OCI-LY1 (cell line): Measurements from ENCODE around the gene POLL.
"Not testable (repeated sequence)": the region's sequence is repeated elsewhere in the genome, so short reads cannot be mapped to it uniquely, and the experiment has no call there.

Experiments used
- H2AFZ ChIP-seq: fragments of 200-600 bp; sonication (generic), shearing (Covaris generic); 2 replicates; pipeline ENCODE4 v1.6.0; 2014; ENCODE audit warnings: antibody characterized with exemption, mild to moderate bottlenecking, low read length
- H3F3A ChIP-seq: fragments of 200-600 bp; sonication (generic), shearing (Covaris generic); 2 replicates; pipeline ENCODE4 v1.6.0; 2014; ENCODE audit warnings: mild to moderate bottlenecking, antibody characterized with exemption, low read length, moderate library complexity; ENCODE audit not compliant: insufficient read depth
- H3K27ac ChIP-seq: fragments of 200-600 bp; sonication (generic); 2 replicates; pipeline ENCODE4 v1.5.1; 2014; ENCODE audit warnings: low read length, mixed run types, mild to moderate bottlenecking, low read depth; ENCODE audit not compliant: poor library complexity, severe bottlenecking
- H3K27me3 ChIP-seq: fragments of 200-600 bp; sonication (generic); 2 replicates; pipeline ENCODE4 v1.6.0; 2014; ENCODE audit warnings: antibody characterized with exemption, mild to moderate bottlenecking, low read length, moderate library complexity; ENCODE audit not compliant: insufficient read depth
- H3K36me3 ChIP-seq: fragments of 200-600 bp; sonication (generic); 2 replicates; pipeline ENCODE4 v1.6.1; 2014; ENCODE audit warnings: mild to moderate bottlenecking, antibody characterized with exemption, low read length, moderate library complexity, mixed read lengths; ENCODE audit not compliant: insufficient read depth
- H3K4me1 ChIP-seq: fragments of 200-600 bp; sonication (generic); 2 replicates; pipeline ENCODE4 v1.5.1; 2014; ENCODE audit warnings: mild to moderate bottlenecking, low read length, moderate library complexity; ENCODE audit not compliant: insufficient read depth, severe bottlenecking
- H3K4me2 ChIP-seq: fragments of 200-600 bp; sonication (generic), shearing (Covaris generic); 2 replicates; pipeline ENCODE4 v1.6.1; 2014; ENCODE audit warnings: low read length
- H3K4me3 ChIP-seq: fragments of 200-600 bp; sonication (generic); 2 replicates; pipeline ENCODE4 v1.5.1; 2014; ENCODE audit warnings: low read length, low read depth, mild to moderate bottlenecking, mixed read lengths; ENCODE audit not compliant: poor library complexity, severe bottlenecking
- H3K79me2 ChIP-seq: fragments of 200-600 bp; shearing (Covaris generic); 2 replicates; pipeline ENCODE4 v1.6.1; 2016; ENCODE audit warnings: mixed run types, low read length, mixed read lengths; ENCODE audit not compliant: insufficient read depth
- H3K9ac ChIP-seq: fragments of 200-600 bp; sonication (generic), shearing (Covaris generic); 2 replicates; pipeline ENCODE4 v1.6.1; 2014; ENCODE audit warnings: mild to moderate bottlenecking, low read length, mixed read lengths
- H3K9me2 ChIP-seq: fragments of 200-600 bp; sonication (generic), shearing (Covaris generic); 2 replicates; pipeline ENCODE4 v1.6.1; 2014; ENCODE audit warnings: low read depth, mild to moderate bottlenecking, low read length, mixed read lengths
- H3K9me3 ChIP-seq: fragments of 200-600 bp; shearing (Covaris generic); 2 replicates; pipeline ENCODE4 v1.6.1; 2014; ENCODE audit warnings: low read length, mixed read lengths
- H4K20me1 ChIP-seq: fragments of 200-600 bp; sonication (generic), shearing (Covaris generic); 2 replicates; pipeline ENCODE4 v1.6.0; 2016; ENCODE audit warnings: mild to moderate bottlenecking, low read length; ENCODE audit not compliant: insufficient read depth
- CTCF ChIP-seq: fragments of 200-600 bp; sonication (generic), shearing (Covaris generic); IDR thresholded peaks from 2 replicates; pipeline ENCODE4 v1.5.1; 2017; ENCODE audit warnings: mild to moderate bottlenecking, antibody characterized with exemption, low read length, moderate library complexity, mixed read lengths
- EZH2 ChIP-seq: fragments of 200-600 bp; sonication (generic), shearing (Covaris generic); IDR thresholded peaks from 2 replicates; pipeline ENCODE4 v1.8.0; 2017; ENCODE audit warnings: borderline replicate concordance, mixed run types, mild to moderate bottlenecking, antibody characterized with exemption, low read length, moderate library complexity, mixed read lengths

The POLL gene

GRCh38 chr10:101595591-101596433, 7.8 kb upstream of the POLL start:
- Histone ChIP-seq H3K27me3 (no peaks in the 10 kb centered on the region), H3K4me3 (no peak overlapping the region), H2AFZ (no peak overlapping the region), H4K20me1 (no peaks in the 10 kb centered on the region), H3K79me2 (no peaks in the 10 kb centered on the region), H3K36me3 (no peaks in the 10 kb centered on the region), H3K4me1 (no peaks in the 10 kb centered on the region), H3K9ac (no peak overlapping the region), H3K9me3 (no peaks in the 10 kb centered on the region), H3K4me2 (no peak overlapping the region), H3K27ac (no peak overlapping the region), H3K9me2 (no peaks in the 10 kb centered on the region), H3F3A (no peaks in the 10 kb centered on the region)
- no peak for TF ChIP-seq CTCF
- TF ChIP-seq EZH2 = no peak

GRCh38 chr10:101593331-101593730, 5.3 kb upstream of the POLL start:
- H3K4me3 ChIP-seq, H3F3A ChIP-seq, H4K20me1 ChIP-seq, H3K9me3 ChIP-seq, H3K79me2 ChIP-seq, H3K4me2 ChIP-seq, H2AFZ ChIP-seq, H3K4me1 ChIP-seq, H3K36me3 ChIP-seq, H3K9me2 ChIP-seq, H3K27me3 ChIP-seq, H3K9ac ChIP-seq, H3K27ac ChIP-seq: not testable (repeated sequence)

- Histone ChIP-seq H3K9me2 (no peaks in the 10 kb centered on the region), H2AFZ (no peak overlapping the region), H3K4me3 (peak overlapping the region; percentile 81), H3K27ac (no peak overlapping the region), H3K27me3 (no peaks in the 10 kb centered on the region), H4K20me1 (no peaks in the 10 kb centered on the region), H3K4me1 (peaks cover 17% of the 10 kb centered on the region), H3K79me2 (no peaks in the 10 kb centered on the region), H3K4me2 (peak overlapping the region; percentile 72), H3F3A (no peaks in the 10 kb centered on the region), H3K36me3 (peaks cover 4% of the 10 kb centered on the region; the same call in 1 of the 2 replicates), H3K9ac (peak overlapping the region; percentile 77; the same call in 1 of the 2 replicates), H3K9me3 (no peaks in the 10 kb centered on the region)
- no peak for TF ChIP-seq EZH2
- no peak for TF ChIP-seq CTCF
Measured at GRCh38 chr10:101588879-101589278, 822 bp upstream of the POLL start.

- H3K27me3 ChIP-seq = no peaks in the 10 kb centered on the region
- TF ChIP-seq CTCF (no peak), EZH2 (no peak)
- H3K4me3 ChIP-seq = no peak overlapping the region
- no peak overlapping the region for H2AFZ ChIP-seq
- H3K9me2 ChIP-seq = no peaks in the 10 kb centered on the region
- H4K20me1 ChIP-seq = no peaks in the 10 kb centered on the region
- no peaks in the 10 kb centered on the region for H3K79me2 ChIP-seq
- peaks cover 4% of the 10 kb centered on the region; the same call in 1 of the 2 replicates for H3K36me3 ChIP-seq
- H3K4me2 ChIP-seq = no peak overlapping the region
- no peaks in the 10 kb centered on the region for H3F3A ChIP-seq
- no peak overlapping the region for H3K9ac ChIP-seq
- no peak overlapping the region for H3K27ac ChIP-seq
- H3K9me3 ChIP-seq = no peaks in the 10 kb centered on the region
- peaks cover 17% of the 10 kb centered on the region for H3K4me1 ChIP-seq
Measured at GRCh38 chr10:101585841-101586240, 2.2 kb downstream of the POLL start.
